GM21526 (cell line): ENCODE results near the gene TMCO1.
"Not testable (repeated sequence)": the region's sequence is repeated elsewhere in the genome, so short reads cannot be mapped to it uniquely, and the experiment has no call there.

ENCODE experiments used
- ATAC-seq: cut with Tn5 transposase; IDR thresholded peaks from one replicate; pipeline ENCODE4 v1.9.1; 2021; ENCODE audit warnings: moderate library complexity; ENCODE audit not compliant: unreplicated experiment, low FRiP score

TMCO1 gene

DNA sequence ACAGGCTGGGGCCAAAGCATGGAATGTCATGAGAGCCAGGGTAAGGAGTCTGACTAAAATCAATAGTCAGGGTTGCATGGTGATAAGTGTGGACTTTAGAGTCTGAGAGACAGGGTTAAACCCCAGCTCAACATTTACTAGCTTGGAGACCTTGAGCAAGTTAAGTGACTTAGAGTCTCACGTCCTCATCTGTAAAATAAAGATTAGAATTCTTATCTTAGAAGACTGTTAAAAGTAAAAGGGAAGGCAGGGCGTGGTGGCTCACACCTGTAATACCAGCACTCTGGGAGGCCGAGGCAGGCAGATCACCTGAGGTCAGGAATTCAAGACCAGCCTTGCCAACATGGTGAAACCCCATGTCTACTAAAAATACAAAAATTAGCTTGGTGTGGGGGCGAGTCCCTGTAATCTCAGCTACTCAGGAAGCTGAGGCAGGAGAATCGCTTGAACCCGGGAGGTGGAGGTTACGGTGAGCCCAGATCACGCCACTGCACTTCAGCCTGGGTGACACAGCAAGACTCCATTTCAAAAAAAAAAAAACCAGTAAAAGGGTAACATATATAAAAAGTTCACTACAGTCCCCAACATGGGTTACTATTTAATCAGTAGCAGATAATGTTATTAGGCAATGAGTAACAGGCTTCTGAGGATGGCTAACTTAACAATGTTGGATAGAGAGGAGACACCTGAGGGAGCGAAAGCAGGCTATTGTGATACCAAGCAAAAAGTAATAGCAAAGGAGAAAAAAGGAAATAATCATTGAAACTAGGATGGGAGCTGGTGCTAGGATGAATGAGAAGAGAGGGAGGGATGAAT, 20.8 kb downstream of the TMCO1 start:
- ATAC-seq: no peak

DNA sequence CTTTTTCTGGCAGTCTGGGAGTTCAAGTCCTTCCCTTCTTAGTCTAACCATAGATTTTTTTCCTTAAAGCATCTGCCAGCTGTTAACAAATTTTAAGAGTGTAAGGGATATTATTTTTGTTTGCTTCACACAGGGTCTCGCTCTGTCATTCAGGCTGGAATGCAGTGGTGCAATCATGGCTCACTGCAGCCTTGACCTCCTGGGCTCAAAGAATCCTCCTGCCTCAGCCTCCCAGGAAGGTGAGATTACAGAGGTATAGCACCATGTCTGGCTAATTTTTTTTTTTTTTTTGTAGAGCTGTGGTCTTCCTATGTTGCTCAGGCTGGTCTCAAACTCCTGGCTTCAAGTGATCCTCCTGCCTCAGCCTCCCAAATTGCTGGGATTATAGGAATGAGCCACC, 23.8 kb downstream of the TMCO1 start:
- not testable (repeated sequence) for ATAC-seq

DNA sequence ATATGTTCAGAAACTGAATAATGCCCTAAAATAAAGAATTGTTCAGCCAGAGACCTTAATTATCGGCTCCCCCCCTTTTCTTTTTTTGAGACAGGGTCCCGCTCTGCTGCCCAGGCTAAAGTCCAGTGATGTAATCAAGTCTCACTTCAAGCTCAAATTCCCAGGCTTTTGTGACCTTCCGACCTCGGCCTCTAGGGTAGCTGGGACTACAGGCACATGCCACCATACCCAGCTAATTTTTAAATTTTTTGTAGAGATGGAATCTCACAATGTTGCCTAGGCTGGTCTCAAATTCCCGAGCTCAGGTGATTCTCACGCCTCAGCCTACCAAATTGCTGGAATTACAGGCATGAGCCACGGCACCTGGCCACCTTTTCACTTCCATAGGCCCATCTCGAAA, 26.5 kb downstream of the TMCO1 start:
- ATAC-seq: no peak

DNA sequence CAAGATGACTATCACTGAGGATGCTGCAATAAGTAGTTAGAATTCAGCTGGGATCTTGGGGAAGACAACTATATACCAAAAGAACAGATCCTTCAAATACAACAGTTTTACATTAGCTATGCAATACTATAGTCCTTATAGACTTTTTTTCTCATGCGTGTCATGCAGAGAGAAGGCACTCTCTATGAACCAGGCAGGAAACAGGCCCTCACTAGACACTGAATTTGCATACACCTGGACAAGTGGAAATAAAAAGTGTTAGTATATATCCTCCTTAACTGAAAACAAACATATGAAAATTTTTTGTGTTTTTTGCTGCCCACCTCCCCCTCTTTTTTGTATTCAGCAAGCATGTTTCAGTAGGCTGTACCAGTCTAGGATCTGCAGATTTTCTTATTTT, 29.9 kb downstream of the TMCO1 start:
- peak; percentile 97 for ATAC-seq

DNA sequence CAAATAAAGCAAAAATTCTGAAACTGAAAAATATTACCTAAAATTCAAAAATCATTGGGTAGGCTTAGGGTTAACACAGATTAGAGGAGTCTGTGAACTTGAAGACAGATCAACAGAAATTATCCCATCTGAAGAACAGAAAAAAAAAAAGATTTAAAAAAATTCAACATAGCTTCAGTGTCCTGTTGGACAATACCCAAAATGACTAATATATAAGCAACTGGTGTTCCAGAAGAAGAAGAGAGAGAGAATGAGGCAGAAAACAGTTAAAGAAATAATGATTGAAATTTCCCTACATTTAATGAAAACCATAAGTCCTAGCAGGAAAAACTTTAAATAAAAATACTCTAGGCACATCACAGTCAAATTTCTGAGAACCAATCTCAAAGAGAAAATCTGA, 31.5 kb downstream of the TMCO1 start:
- ATAC-seq: no peak

DNA sequence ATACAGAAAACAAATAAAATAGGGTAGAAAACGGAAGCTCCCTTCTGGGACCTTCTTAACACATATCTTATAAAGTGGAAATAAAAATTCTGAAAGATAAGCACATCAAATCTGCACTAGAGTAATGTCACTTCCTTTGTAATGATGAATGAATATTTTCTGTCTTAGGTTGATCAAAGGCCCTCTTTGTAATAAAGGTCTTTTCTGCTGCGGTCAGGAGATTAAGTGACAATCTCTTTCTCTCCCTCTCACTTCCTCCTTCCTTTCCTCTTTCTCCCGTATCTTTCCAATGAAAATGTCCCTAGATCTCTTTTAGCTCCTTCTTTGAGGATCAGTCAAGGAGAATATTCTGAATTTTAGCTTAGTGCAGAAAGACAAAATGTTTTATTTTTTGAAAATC, 33.8 kb downstream of the TMCO1 start:
- ATAC-seq: no peak

DNA sequence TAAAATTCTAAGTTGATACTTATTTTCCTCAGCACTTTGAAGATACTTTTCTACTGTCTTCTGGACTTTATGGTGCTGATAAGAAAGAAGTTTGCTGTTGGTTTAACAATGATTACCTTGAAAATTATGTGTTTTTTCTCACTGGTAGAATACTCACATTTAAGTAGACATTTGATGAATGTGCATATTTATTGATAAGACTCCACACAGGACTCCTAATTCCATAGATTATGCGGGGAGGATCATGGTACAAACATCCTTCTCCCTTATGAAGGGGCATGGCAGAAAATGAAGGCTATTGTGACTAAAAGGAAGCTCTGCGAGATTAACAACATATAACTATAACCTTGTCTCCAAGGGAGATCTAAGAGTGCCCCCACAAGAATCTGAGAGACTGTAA, 41.8 kb downstream of the TMCO1 start:
- no peak for ATAC-seq

DNA sequence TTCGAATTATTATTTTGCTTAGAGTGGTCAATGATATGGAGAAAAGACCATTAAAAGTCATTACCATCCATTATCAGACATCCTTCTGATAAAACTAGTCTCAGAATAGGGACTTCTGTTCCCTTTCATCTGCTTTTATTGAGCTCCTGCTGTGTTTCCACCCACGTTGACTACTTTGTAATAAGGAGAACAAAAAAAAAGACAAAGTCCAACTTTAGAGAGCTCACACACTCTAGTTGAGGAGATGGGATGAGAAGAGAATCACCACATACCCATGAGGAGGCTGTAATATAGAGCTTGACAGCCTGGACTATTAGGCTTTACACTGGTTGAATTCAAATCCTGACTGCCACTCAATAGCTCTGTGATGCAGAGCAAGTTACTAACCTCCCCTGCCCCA, 42.5 kb downstream of the TMCO1 start:
- ATAC-seq: no peak

DNA sequence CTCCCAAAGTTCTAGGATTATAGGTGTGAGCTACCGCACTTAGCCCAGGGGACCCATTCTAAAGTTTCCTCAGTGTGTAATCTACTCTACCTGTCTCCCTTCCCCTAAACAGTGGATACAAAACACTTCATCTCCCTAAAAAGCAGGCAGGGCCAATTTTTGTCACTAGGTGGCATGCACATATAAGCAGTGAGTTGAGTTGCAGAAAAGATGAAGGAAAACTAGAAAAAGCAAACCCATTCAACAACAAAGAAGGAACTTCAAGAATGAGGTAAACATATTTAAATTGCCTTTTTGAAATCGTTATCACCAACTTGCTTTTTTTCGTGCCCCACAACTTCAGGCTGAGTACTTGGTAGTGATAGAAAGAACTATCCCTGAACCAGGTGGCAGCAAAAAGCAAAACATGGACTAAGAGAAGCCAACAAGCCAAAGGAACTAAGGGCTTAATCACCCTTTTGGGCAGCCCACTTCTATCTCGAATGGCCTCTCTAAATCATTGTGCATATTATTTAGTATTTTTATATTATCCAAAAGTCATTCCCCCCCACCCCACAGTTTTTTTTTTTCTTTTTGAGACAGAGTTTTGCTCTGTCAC, 50.7 kb downstream of the TMCO1 start:
- ATAC-seq: no peak

DNA sequence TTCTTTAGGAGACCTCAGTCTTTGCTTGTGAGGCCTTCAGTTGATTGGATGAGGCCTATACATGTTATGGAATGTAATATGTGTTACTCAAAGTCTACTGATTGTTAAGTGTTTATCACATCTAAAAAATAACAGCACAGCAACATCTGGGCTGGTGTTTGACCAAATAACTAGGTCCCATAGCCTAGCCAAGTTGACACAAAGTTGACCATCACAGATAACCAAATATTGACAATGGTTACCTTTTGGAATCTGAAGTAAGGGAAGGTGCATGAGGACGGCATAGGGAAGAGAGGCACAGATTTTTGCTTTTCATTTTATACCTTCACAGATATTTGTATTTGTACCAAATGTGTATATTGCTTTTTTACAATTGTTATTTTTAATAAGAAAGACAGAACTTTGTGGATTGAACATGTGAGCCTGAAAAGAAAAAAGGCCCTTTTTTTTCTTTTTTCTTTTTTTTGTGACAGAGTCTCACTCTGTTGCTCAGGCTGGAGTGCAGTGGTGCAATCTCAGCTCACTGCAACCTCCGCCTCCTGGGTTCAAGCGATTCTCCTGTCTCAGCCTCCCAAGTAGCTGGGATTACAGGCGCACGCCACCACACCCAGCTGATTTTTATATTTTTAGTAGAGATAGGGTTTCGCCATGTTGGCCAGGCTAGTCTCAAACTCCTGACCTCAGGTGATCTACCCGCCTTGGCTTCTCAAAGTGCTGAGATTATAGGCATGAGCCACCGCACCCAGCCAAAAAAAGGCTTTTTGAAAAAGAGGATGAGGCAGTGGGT, 52.2 kb downstream of the TMCO1 start:
- not testable (repeated sequence) for ATAC-seq

DNA sequence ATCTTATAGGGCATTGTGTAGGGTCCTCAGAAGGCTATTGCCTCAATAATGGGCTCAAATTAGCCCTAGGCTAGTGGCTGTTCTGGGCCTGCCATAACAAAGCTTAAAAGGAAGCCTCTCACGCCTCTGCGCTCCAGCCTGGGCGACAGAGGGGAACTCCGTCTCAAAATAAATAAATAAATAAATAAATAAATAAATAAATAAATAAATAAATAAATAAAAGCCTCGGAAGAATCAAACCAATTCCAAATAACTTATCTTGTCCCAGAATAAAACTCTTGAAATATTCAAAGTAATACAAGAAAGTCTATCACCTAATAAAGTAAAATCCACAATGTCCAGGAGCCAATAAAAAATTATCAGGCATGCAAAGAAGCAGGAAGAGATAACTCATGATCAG, 55.9 kb downstream of the TMCO1 start:
- no peak for ATAC-seq

DNA sequence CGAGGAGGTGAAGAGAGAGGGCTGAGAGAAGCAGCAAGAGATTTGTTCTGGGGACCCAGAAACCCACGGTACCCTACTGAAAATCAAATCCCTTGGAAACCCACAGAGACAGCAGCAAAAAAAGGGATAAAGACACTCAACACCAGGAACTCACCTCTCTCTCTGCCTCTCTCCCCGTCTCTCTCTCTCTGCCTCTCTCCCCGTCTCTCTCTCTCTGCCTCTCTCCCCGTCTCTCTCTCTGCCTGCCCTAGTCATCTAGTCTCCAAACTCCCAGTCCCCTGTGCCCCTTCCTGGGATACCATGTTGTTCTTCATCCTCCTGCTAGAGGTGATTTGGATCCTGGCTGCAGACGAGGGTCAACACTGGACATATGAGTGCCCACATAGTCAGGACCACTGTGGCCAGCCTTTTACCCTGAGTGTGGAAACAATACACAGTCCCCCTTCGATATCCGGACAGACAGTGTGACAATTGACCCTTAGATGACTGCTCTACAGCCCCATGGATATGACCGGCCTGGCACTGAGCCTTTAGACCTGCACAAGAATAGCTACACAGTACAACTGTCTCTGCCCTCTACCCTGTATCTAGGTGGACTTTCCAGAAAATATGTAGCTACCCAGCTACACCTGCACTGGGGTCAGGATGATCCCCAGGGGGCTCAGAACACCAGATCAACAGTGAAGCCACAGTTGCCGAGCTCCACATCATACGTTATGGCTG, 60.5 kb downstream of the TMCO1 start:
- no peak for ATAC-seq

DNA sequence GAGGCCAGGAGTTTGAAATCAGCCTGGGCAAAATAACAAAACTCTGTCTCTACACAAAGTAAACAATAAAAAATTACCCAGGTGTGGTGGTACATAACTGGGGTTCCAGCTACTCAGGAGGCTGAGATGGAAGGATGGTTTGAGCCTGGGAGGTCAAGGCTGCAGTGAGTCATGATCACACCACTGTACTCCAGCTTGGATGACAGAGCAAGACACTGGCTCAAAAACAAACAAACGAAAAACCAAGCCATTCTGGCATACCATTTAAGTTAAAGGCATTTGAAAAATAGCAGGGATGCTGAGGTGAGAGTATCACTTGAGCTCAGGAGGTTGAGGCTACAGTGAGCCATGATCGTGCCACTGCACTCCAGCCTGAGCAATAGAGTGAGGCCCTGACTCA, 65.0 kb downstream of the TMCO1 start:
- ATAC-seq: no peak

DNA sequence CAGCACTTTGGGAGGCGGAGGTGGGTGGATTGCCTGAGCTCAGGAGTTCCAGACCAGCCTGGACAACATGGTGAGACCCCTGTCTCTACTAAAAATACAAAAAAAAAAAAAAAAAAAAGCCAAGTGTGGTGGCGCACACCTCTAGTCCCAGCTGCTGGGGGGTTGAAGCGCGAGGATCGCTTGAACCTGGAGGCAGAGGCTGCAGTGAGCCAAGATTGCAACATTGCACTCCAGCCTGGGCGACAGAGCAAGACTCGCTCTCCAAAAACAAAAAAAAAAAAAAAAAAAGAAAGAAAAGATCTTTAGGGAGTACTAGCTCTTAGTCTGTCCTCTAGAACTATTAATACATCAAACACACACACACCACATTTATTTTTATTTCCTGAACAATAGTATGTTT, 66.7 kb downstream of the TMCO1 start:
- ATAC-seq: not testable (repeated sequence)

DNA sequence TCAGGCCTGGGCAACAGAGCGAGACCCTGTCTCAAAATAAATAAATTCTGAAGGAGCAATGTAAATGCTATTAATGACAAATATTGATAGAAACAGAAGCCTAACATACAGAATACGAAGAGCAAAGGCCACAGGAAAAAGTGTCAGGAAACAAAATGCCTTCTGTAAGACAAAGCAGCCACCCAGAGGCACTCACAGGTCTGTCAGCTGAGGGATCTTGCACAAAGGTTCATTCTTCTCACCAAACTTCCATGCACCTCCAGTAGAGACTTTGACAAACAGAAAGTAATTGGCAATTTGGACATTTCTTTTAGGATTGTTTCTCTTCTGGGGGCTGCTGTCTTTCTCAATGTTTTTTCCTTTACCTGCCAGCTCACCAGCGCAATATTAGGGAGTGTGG, 69.1 kb downstream of the TMCO1 start:
- ATAC-seq: no peak

DNA sequence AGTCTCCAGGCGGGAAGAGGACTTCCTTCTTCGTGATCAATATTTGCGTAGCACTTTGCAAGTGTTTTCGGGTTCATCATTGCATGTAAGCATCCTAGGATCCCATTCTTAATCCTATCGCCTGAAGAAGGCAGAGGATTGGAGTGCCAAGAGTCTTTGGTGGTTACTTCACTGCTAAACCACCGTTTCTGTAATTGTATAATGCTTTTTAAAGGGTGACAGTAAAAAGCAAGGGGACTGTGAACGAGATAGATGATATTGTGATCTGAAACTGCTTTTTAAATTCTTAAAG, 70.0 kb downstream of the TMCO1 start:
- no peak for ATAC-seq

DNA sequence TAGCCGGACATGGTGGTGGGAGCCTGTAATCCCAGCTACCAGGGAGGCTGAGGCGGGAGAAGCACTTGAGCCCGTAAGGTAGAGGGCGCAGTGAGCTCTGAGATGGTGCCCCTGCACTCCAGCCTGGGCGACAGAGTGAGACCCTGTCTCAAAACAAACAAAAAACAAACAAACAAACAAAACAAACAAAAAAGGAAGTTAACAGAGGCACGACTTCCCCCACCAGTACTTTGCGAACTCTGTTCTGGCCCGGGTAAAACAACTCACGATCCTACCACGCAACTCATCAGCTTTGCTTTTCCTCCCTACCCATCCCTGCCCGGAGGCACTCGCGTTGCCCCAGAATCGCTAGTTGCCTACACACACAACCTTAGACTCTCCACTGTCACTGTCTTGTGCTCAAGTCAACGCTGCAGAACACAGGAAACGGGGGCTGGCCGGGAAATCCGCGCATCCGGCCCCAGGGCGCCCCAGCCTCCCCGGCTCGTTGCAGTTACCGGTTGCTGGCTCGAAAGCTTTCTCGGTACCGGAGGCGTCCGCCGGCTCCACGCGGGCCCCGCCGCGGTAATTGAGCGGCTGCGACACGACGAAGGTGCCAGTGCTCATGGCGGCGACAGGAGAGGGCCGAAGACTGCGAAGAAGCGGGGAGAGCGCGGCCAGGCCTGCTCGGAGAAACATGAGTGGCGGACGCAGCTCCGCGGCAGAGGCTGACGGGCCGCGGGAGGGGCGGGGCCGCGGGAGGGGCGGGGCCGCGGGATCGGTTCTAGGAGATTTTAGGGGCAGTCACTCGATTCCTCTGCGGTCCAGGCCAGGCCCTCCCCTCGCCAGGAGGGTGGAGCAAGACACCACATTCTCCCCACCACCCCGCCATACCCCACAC, 70.5 kb downstream of the TMCO1 start, which contains the start of gene ALDH9A1:
TSS of gene ALDH9A1 (minus strand) at position 682 of the 880 bp plus-strand sequence. CDS start at position 678, 4 bp downstream.
- ATAC-seq: peak; percentile 88

DNA sequence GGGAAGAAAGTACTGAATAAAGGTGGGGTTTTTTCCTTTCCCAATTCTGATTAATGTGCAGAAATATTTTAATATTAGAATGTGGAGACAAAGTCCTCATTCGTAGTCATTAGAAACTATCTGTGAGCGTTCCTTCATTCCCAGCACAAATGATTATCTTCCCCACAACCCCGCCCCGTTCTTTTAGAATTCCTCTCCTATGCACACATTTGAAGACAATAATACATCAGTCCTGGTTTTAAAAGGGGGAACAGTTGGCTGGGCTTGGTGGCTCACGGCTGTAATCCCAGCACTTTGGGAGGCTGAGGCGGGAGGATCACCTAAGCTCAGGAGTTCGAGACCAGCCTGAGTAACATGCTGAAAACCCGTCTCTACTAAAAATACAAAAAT, 71.2 kb downstream of the TMCO1 start:
- no peak for ATAC-seq

DNA sequence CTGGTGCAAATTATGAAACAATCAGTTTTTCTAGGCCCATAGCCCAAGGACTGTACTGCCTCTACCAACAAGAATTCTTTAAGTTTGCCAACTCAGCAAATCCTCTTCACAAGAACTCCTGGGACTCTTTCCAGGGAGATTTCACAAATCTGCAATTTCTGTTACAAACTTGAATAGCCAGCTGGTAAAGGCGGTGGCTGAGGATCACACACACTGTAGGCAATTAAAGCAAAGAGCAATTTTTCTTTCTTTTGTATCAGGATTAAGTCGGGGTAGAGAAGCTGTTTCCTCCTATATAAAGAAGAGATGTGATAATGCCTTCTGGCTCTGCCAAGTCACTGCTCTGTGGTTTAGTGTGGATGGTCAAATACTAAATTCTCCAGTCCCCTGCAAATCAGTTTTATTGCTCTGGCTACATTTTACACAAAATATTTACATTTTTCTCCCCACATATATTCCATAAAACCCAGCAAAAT, 72.0 kb downstream of the TMCO1 start:
- no peak for ATAC-seq

DNA sequence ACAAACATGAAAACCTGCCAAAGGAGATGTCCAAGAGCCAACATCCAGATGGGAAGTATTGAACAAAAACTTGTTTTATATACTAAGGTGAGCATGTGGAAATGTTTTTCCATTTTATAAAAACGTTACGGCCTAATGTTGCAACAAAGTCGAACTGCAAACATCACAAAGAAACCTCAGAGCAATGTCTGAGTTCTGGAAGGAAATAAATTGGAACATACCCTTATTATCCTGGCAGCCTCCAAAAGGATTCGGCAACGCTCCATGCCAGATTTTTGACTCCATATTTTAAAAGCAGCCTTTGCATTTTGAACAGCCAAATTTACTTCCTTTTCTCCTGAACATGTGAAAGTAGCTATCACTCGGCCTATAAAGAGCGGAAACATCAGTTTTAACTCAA, 73.6 kb downstream of the TMCO1 start:
- ATAC-seq: no peak
